Fibroblast of mammary gland (primary cell): Measurements from ENCODE around the gene SPATA22.
A peak's percentile ranks its signal among the peaks of the same experiment; 100 is the strongest.
"Not testable (repeated sequence)": the region's sequence is repeated elsewhere in the genome, so short reads cannot be mapped to it uniquely, and the experiment has no call there.

Experiments
- DNase-seq: peaks from one replicate; pipeline ENCODE4 v3.0.0-alpha.2; 2010; ENCODE audit warnings: low read depth
- H3K4me3 ChIP-seq: 2 replicates; pipeline ENCODE4 v1.5.1; 2011; ENCODE audit warnings: low read depth, mild to moderate bottlenecking, low read length, moderate library complexity; ENCODE audit not compliant: control insufficient read depth
- TF ChIP-seq, protein P1 (sequence below): conservative IDR thresholded peaks from 2 replicates; pipeline ENCODE4 v1.5.1; 2011; ENCODE audit warnings: low read depth, low read length, inconsistent platforms; ENCODE audit not compliant: control insufficient read depth, insufficient read depth

Gene SPATA22, protein sequence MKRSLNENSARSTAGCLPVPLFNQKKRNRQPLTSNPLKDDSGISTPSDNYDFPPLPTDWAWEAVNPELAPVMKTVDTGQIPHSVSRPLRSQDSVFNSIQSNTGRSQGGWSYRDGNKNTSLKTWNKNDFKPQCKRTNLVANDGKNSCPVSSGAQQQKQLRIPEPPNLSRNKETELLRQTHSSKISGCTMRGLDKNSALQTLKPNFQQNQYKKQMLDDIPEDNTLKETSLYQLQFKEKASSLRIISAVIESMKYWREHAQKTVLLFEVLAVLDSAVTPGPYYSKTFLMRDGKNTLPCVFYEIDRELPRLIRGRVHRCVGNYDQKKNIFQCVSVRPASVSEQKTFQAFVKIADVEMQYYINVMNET

DNA sequence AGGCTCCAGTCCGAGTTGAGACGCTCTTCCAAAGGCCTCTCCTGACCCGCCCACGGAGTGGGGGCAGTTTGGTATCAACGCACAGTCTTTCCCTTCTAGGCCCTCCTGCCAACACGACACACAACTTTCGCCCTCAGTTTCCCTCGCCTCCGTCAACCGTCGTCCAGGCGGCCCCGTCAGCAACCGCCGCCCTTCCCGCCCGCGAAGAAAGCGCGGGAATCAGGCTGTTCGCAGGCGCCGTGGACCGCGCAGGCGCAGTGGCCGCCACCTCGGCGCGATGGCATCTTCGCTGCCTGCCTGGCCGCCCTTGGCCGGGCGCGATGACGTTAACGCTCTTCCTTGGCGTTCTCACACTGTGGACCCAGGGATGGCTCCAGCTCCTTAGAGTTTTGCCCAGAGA, at the start of gene SPATA22:
TSS of gene SPATA22 (minus strand) at position 221 of the 400 bp plus-strand sequence. CDS start 2,494 bp downstream, outside the sequence.
- DNase-seq = no peak
- TF ChIP-seq, protein P1, sequence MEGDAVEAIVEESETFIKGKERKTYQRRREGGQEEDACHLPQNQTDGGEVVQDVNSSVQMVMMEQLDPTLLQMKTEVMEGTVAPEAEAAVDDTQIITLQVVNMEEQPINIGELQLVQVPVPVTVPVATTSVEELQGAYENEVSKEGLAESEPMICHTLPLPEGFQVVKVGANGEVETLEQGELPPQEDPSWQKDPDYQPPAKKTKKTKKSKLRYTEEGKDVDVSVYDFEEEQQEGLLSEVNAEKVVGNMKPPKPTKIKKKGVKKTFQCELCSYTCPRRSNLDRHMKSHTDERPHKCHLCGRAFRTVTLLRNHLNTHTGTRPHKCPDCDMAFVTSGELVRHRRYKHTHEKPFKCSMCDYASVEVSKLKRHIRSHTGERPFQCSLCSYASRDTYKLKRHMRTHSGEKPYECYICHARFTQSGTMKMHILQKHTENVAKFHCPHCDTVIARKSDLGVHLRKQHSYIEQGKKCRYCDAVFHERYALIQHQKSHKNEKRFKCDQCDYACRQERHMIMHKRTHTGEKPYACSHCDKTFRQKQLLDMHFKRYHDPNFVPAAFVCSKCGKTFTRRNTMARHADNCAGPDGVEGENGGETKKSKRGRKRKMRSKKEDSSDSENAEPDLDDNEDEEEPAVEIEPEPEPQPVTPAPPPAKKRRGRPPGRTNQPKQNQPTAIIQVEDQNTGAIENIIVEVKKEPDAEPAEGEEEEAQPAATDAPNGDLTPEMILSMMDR = no peak

DNA sequence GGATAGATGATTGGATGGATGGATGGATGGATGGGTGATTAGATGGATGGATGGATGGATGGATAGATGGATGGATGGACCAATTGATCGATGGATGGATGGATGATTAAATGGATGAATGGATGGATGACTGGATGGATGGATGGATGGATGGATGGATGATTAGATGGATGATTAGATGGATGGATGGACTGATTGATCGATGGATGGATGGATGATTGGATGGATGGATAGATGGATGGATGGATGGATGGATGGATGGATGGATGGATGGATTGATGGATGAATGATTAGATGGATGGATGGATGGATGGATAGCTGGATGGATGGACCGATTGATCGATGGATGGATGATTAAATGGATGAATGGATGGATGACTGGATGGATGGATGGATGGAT, 47.9 kb upstream of the SPATA22 start:
- H3K4me3 ChIP-seq, DNase-seq: not testable (repeated sequence)

More for the DNA sequence above, at the start of gene SPATA22:
- H3K4me3 ChIP-seq = no peak within 1 kb of the TSS

DNA sequence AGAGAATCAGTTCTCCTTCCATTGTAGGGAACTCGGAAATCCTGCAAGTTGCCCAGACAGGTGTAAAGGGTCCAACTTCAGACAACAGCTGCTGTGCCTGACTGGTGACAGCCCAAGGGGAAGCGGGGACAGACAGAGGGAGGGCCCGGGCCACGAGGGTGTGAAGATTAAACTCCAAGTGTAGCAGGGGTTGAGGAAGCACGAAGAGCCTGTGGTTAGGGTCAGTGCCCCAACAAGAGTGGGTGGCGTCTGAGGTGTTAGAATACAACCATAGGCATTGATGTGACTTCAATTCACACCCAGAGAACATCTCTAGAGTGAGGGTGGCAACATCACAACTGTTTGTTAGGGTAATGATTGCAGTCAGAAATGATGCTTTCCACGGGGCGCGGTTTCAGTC, 43.3 kb upstream of the SPATA22 start:
- DNase-seq = no peak
- no peak overlapping the region for H3K4me3 ChIP-seq
- TF ChIP-seq, protein P1 = no peak

DNA sequence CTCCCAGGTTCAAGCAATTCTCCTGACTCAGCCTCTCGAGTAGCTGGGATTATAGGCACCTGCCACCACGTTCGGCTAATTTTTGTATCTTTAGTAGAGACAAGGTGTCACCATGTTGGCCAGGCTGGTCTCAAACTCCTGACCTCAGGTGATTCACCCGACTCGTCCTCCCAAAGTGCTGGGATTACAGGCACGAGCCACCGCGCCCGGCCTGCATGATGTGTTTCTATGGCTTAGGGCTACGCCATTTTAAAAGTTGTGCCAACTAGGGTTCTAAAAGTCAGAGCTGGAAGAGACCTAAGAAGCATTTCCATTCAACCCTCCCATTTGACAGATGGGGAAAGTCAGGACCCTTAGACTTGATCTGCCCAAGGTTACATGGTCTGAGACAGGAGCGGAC, 42.5 kb upstream of the SPATA22 start:
- not testable (repeated sequence) for H3K4me3 ChIP-seq, DNase-seq

DNA sequence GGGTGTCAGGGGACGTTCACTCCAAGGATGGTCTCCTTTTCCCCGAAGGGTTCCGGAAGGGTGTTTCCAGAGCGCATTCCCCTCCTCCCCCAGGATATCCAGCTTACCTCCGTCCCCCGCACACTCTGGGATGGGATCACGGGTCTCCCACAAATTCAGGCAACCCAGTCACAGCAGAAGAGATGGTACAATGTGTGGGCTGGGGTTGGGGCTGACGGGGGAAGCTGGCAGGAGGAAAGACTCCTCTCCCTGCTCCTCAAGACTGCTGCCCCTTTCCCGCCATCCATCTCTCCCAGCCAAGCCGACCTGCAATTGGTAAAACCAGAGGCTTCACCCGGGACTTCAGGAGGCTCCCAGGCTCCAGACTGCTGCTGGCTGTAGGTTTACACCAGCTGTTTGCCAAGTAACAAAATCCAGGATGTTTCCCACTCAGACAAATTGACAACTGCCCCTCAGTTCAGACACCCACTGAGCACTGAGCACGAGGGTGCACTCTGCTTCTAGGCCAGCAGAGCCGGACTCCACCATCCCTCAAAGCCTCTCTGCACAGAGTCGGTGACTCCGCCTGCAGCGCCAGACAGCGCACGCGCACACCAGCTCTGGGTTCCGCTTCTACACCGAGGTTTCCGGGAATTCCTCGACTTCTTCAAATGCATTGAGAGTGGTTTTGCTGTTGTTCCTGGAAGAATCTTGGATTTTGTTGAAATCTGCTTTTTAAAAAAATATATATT, 41.9 kb upstream of the SPATA22 start:
- no peak overlapping the region for H3K4me3 ChIP-seq
- DNase-seq = peak; percentile 15
- TF ChIP-seq, protein P1 = no peak

DNA sequence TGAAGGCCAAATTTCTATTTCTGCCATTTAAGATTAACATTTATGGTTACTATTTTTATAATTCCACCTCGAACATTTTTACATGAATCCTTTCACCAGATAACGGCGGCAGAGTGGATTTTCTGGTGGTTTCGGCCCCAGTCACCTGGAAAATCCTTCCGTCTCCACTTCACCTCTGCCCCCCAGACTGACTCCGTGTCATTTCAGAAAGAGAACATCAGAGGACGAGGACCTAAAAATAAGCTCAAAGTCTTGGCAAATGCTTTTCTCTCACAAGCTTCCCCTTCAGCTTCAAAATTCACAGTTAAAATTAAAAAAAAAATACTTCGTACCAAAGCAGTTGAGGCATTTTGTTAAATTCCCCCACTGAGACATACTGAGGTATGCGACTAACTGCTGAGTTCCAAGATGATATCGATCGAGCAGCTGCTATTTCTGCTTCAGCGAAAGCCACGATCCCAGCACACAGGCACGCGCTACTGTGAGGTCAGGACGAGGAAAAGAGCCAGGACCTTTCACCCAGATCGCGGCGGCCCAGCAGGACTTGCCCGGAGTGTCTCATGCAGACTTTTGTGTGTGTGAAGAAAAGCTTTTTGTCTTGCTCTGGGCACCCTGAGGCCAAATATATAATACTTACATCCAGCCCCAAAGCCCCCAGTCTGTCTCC, 41.0 kb upstream of the SPATA22 start:
- TF ChIP-seq, protein P1 = no peak
- H3K4me3 ChIP-seq = no peak overlapping the region
- DNase-seq = peak; percentile 85

DNA sequence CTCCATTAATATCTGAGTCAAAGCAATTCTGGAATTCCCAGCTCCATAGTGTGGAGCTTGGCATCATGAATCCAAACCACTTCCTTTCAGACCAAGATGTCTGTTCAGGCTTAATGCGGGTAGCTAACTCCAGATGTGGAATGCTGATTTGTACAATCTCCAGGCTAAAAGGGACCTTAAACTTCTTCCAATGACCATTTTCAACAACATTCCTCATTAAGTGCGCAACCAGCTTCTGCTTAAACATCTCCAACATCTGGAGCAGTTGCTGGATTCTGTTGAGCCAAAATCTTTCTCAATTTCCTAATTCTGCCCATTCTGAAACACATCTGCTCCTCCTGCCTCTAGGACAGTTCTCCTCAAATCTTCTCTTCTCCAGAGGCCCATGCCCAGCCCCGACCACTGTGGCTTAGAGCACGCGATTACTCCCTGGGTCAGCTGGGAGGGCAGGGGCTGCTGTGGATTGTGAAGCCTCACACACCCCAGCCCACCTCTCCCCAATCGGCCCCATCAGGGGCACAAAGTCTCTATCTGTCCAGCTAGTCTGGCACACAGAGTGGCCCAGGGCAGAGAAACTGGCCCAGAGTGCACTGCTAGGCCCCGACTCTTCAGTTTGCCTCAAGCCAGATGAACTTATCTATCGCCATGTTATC, 40.4 kb upstream of the SPATA22 start:
- no peak overlapping the region for H3K4me3 ChIP-seq
- DNase-seq = peak; percentile 62
- TF ChIP-seq, protein P1 = no peak
